NCI-H1092 treated with DMSO at 0.1 percent for 48 hours (cell line): ENCODE results near the gene KRTAP2-2.

Experiments
- DNase-seq: peaks from one replicate; lab custom pipeline; 2025; lab: John Stamatoyannopoulos, UW

KRTAP2-2 gene

DNA sequence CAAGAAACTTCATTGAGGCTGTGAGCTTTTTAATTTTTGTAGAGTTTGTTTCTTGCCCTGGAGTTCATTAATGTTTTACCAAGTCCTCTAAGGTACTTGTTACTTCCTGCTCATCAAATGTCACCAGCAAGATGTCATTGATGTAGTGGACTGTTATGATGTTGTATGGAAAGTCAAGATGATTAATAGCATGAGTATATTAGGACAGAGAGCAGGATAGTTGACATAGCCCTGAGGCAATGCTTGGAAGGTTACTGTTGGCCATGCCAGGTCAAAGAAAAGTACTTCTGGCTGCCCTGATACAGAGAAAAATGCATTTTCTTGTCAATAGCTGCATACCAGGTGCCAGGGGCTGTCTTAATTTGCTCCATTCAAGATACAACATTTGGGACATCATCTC is 34.7 kb downstream of the KRTAP2-2 start:
- no peak for DNase-seq

DNA sequence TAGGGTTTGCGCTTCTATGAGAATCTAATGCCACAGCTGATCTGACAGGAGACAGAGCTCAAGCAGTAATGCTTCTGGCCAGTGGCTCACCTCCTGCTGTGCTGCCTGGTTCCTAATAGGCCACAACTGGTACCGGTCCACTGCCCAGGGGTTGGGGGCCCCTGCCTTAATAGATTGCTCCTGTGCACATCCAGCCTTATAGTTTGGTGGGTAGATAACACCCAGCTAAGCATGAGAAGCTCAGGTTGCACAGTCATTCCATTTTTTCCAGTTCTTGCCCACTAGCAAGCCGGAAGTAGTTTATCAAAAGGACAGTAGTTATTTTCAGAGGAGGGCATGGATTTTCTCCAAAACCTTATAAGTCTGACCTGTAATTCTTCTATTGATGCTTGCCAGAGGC is 35.6 kb downstream of the KRTAP2-2 start:
- no peak for DNase-seq

DNA sequence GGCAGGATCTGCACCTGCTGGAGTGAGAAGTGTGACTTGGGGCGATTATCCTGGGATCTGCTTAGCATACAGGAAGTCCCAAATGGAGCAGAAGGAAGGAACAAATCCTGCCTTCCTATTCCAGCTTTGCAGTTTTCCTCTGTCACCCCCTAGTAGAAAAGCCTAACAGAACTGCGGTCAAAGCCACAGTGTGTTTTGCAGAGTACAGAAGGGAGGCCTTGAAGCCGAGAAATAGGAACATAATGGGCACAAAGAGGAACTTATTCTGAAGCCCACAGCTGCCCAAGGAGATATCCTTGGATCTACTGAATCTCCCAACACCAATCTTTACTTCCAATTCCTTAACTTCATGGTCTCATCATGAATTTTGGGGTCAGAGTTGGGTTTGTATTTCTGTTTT is 36.5 kb downstream of the KRTAP2-2 start:
- no peak for DNase-seq

DNA sequence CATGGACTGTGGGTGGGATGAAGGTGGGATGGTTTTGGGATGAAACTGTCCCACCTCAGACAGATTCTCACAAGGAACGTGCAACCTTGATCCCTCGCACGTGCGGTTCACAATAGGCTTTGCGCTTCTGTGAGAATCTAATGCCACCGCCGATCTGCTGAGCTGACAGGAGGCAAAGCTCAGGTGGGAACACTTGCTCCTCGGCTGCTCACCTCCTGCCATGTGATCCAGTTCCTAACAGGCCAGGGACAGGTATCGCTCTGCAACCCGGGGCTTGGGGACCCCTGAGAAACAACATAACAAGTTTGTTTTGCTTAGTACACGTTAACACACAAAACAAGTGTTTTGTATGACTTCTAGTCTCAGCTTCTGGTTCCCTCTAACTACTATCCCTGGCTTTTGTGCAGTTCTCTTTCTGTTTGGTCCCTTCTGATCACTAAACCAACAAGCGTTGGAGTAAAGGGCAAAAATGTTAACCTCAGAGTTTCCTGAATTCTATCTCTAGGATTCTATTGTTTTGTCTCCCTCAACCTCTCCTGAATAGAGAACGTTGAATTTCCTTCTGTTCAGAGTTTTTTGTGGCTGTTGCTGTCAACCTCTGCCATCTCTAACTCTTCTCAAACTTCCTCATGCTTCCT is 38.3 kb downstream of the KRTAP2-2 start:
- no peak for DNase-seq

DNA sequence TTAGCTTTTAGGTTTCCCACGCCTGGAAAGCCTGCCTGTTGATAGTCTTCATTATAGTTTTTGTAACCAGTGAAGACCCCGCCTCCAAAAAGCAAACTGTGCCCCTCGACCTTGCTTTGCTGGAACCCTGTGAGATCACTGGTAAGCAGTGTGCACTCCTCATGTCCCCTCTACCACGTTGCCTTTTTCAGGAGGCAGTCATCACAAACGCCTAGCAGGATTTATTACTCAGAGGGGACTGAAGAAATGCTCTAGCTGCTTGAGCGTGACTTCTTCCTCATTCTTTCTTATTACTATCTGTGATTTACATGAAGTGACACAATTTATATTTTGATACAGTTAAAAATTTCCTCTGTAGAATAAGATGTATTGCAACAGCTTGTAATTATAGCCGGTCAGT is 39.6 kb downstream of the KRTAP2-2 start:
- DNase-seq = no peak

DNA sequence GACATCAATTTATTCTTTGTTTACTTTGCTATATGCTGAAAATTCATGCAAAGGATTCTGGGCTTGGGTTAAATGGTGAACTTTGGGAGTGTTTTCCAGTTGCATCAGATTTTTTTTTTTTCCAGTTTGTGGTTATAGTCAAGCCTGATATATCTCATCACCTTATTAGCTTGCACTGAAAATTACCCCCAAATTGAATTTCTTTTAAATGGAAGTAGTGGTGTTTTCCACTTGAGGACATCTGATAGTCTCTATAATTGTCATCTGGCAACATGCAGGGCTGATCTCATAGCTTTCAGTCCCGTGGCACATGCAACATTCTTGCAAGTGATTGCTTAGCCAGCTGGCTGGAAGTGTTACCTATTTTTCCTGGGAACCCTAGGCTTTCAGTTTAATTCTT is 41.4 kb downstream of the KRTAP2-2 start:
- DNase-seq = no peak

DNA sequence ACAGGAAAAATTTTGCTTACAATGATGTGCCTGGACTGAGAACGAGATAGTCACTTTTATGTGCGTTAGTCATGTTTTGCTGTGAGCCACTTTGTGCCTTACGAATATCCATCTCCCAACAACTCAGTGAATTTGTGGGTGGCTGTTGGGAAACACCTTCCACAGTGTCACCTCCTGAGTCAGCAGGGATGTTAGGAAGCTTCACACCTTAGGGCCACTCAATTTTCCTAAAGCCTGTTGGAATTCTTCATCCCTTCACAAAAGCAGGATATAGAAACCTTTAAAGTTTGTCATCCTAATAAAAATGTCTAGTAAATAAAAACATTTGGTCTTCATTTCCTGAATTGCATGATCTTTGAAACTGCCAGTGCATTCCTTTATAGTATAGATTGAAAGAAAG is 41.8 kb downstream of the KRTAP2-2 start:
- DNase-seq = no peak

DNA sequence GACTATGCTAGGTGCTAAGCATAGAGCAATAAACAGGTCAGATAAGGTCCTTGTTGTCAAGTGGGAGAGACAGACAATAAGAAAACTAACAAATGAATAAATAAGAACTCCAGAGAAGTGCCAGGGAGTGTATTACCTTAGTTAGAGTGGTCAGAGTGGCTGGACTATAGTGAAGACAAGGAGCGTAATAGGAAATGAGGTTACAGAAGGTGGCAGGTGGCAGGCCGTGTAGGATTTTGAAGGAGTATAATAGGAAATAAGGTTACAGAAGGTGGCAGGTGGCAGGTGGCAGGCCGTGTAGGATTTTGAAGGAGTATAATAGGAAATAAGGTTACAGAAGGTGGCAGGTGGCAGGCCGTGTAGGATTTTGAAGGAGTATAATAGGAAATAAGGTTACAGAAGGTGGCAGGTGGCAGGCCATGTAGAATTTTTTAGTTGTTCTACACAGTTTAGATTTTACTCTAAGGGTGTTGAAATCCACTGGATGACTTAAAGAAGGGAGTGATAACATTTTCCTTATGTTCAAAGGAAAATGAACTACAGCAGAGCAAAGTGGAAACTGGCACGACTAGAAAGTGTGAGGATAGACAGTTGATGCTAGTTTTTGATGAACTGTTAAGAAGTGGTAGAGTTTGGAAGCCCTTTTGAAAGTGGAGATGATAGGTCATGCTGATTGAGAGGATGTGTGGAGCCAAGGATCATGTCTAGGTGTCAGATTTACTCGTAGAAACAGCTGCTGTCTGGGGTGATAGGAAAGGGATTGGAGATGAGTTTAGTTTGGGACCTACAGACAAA is 42.5 kb downstream of the KRTAP2-2 start:
- no peak for DNase-seq

DNA sequence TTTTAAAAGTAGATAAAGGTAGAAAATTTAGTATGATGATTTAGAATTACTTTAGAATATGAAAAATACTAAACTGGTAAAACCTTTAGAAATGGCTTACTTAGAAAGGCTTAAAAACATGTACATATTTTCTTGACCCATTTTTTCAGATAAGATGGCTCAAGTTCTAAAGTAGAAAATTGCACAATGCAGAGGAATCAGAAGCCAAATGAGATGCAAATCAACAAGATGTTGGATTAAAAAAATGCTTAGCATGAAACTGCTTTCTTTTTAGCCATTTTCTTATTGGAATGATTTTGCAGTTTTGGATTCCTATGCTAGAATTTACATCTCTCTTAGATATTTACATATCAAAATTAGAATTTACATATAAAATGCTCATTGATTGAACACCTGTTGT is 44.6 kb downstream of the KRTAP2-2 start:
- no peak for DNase-seq

DNA sequence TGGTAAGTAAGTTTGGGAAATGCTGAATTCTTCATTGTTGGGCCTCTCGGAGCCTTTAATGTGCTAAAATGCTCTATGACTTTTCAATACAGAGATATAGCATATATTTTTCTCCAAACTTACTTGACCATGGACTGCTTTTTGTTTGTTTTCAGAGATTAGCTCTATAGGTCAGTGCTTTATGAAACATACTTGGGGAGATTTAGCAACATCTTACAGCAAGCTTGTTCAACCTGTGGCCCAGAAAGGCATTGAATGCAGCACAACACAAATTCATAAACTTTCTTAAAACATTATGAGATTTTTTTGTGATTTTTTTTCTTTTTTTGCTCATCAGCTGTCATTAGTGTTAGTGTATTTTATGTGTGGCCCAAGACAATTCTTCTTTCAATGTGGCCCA is 45.1 kb downstream of the KRTAP2-2 start:
- DNase-seq = no peak

DNA sequence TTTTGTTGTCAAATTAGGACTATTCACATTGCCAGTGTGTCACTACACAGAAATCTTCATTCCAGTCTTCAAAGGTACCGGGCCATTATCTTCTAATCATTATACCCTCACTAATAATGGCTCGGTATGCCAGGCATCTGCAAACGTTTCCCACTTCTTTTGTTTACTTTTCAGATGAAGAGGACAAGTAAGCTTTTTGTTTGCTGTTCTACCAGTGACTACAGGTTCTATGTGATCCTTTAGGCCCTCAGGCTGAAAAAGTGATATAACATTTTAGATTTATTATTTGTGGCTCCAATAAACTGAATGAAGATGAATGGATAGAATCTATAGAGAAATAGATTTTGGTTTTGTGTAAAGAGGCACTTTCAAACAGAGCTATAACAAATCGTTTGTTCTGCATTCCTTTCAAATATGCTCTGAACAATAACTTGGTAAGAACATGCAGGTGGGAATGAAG is 45.7 kb downstream of the KRTAP2-2 start:
- no peak for DNase-seq

DNA sequence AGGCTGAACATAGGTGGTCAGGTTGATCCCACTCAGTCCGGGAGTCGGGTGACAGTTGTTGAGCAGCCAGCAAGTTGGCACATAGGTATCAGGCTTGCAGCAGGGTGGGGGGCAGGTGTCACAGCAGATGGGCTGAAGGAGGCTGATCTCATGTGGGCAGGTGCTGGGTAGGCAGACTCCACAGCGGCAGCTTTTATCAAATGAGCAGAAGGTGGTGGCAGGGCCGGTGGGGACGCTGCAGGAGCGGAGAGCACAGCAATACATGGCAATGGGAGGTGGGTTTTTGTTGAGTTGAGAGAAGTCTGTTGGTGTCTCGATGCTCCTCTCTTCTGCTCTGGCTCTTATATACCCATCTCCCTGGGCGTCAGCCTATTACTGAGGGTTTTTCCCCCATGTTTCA is 46.2 kb downstream of the KRTAP2-2 start, which contains the start of gene KRTAP3-1:
KRTAP3-1 (minus strand) TSS at position 318 of the 400 bp plus-strand sequence; CDS start at position 264, 54 bp downstream.
- DNase-seq = no peak
